Measurements from ENCODE around the gene CMAS. TPM values are rescaled to one million over a fixed set of nuclear protein-coding genes. Genes with fewer than 3 reads are reported as not detected.

The CMAS gene
- total RNA-seq (19.0 and 24.3 TPM in 2 replicates), polyA plus RNA-seq (22.3 and 25.6 TPM in 2 replicates), polyA minus RNA-seq (ENCODE audit: low replicate concordance) (0.26 and 5.6 TPM in 2 replicates)
- polyA plus RNA-seq (2012) = 28.0 and 29.8 TPM in 2 replicates

- no peaks in the 10 kb centered on the region for H3K36me3 ChIP-seq (ENCODE audit: control insufficient read depth, insufficient read depth, low read length)
- peaks cover 4% of the 10 kb centered on the region for H3K79me2 ChIP-seq (ENCODE audit: control insufficient read depth, insufficient read depth, low read length)
- H4K20me1 ChIP-seq (ENCODE audit: control insufficient read depth, extremely low read depth, insufficient read depth, low read length) = no peaks in the 10 kb centered on the region
- H3K27me3 ChIP-seq (ENCODE audit: control insufficient read depth, insufficient read depth, low read length) = no peaks in the 10 kb centered on the region
- H2AFZ ChIP-seq (ENCODE audit: low read length) = peak within 1 kb of the TSS; percentile 70
- H3K4me2 ChIP-seq (ENCODE audit: extremely low read depth, insufficient read depth, low read length) = peak within 1 kb of the TSS; percentile 91
- DNase-seq (ENCODE audit: low read depth in 2 of 2) = peak; percentile 59 to 68
- peak within 1 kb of the TSS; percentile 67 for H3K27ac ChIP-seq (ENCODE audit: insufficient read depth, low read length)
- H3K4me1 ChIP-seq (ENCODE audit: control insufficient read depth, extremely low read depth, insufficient read depth, low read length) = no peaks in the 10 kb centered on the region
- H3K9me3 ChIP-seq (ENCODE audit: control insufficient read depth, insufficient read depth, low read depth, low read length) = no peaks in the 10 kb centered on the region
- TF ChIP-seq EZH2 (IDR thresholded peaks at IDR 0.05; ENCODE audit: low read length, missing control alignments) (no peak), CTCF (conservative IDR thresholded peaks at IDR 0.05 in 1 of 2, IDR thresholded peaks at IDR 0.05 in 1 of 2; ENCODE audit: low read depth in 1 of 2, low read length in 2 of 2) (no peak)
- H3K9ac ChIP-seq (ENCODE audit: insufficient read depth, low read length) = peak within 1 kb of the TSS; percentile 71
- peak within 1 kb of the TSS; percentile 74 to 96 (median 90) for H3K4me3 ChIP-seq (replicated peaks in 1 of 4; ENCODE audit: control extremely low read depth in 1 of 4, insufficient read depth in 1 of 4, low read depth in 3 of 4, low read length in 4 of 4)
These were observed at the start of gene CMAS for GRCh38 chr12:22046090-22046967. CMAS (plus strand) TSS chr12:22046218; CDS start chr12:22046304, 86 bp downstream.

GRCh38 chr12:21998295-21998694 is 47.7 kb upstream of the CMAS start:
- no peaks in the 10 kb centered on the region for H3K36me3 ChIP-seq (ENCODE audit: control insufficient read depth, insufficient read depth, low read length)
- TF ChIP-seq CTCF (conservative IDR thresholded peaks at IDR 0.05 in 1 of 2, IDR thresholded peaks at IDR 0.05 in 1 of 2; ENCODE audit: low read depth in 1 of 2, low read length in 2 of 2) = no peak
- H3K9ac ChIP-seq (ENCODE audit: insufficient read depth, low read length) = no peak overlapping the region
- H2AFZ ChIP-seq (ENCODE audit: low read length) = no peak overlapping the region
- H3K79me2 ChIP-seq (ENCODE audit: control insufficient read depth, insufficient read depth, low read length) = no peaks in the 10 kb centered on the region
- H3K4me2 ChIP-seq (ENCODE audit: extremely low read depth, insufficient read depth, low read length) = no peak overlapping the region
- no peaks in the 10 kb centered on the region for H3K4me1 ChIP-seq (ENCODE audit: control insufficient read depth, extremely low read depth, insufficient read depth, low read length)
- no peaks in the 10 kb centered on the region for H4K20me1 ChIP-seq (ENCODE audit: control insufficient read depth, extremely low read depth, insufficient read depth, low read length)
- no peaks in the 10 kb centered on the region for H3K27me3 ChIP-seq (ENCODE audit: control insufficient read depth, insufficient read depth, low read length)
- H3K9me3 ChIP-seq (ENCODE audit: control insufficient read depth, insufficient read depth, low read depth, low read length) = no peaks in the 10 kb centered on the region
- DNase-seq (ENCODE audit: low read depth in 2 of 2) = no peak
- no peak overlapping the region for H3K27ac ChIP-seq (ENCODE audit: insufficient read depth, low read length)
- no peak overlapping the region for H3K4me3 ChIP-seq (replicated peaks in 1 of 4; ENCODE audit: control extremely low read depth in 1 of 4, insufficient read depth in 1 of 4, low read depth in 3 of 4, low read length in 4 of 4)

- H3K4me2 ChIP-seq (ENCODE audit: extremely low read depth, insufficient read depth, low read length) = no peak overlapping the region
- no peak for TF ChIP-seq CTCF (conservative IDR thresholded peaks at IDR 0.05 in 1 of 2, IDR thresholded peaks at IDR 0.05 in 1 of 2; ENCODE audit: low read depth in 1 of 2, low read length in 2 of 2)
- TF ChIP-seq EZH2 (IDR thresholded peaks at IDR 0.05; ENCODE audit: low read length, missing control alignments) = no peak
- no peaks in the 10 kb centered on the region for H4K20me1 ChIP-seq (ENCODE audit: control insufficient read depth, extremely low read depth, insufficient read depth, low read length)
- H3K4me1 ChIP-seq (ENCODE audit: control insufficient read depth, extremely low read depth, insufficient read depth, low read length) = no peaks in the 10 kb centered on the region
- no peak overlapping the region for H3K4me3 ChIP-seq (replicated peaks in 1 of 4; ENCODE audit: control extremely low read depth in 1 of 4, insufficient read depth in 1 of 4, low read depth in 3 of 4, low read length in 4 of 4)
- no peaks in the 10 kb centered on the region for H3K27me3 ChIP-seq (ENCODE audit: control insufficient read depth, insufficient read depth, low read length)
- no peaks in the 10 kb centered on the region for H3K9me3 ChIP-seq (ENCODE audit: control insufficient read depth, insufficient read depth, low read depth, low read length)
- DNase-seq (ENCODE audit: low read depth in 2 of 2) = no peak
- no peak overlapping the region for H3K27ac ChIP-seq (ENCODE audit: insufficient read depth, low read length)
- no peaks in the 10 kb centered on the region for H3K36me3 ChIP-seq (ENCODE audit: control insufficient read depth, insufficient read depth, low read length)
- no peak overlapping the region for H3K9ac ChIP-seq (ENCODE audit: insufficient read depth, low read length)
- no peak overlapping the region for H2AFZ ChIP-seq (ENCODE audit: low read length)
- H3K79me2 ChIP-seq (ENCODE audit: control insufficient read depth, insufficient read depth, low read length) = no peaks in the 10 kb centered on the region
These were observed 47.2 kb upstream of the CMAS start for GRCh38 chr12:21998782-21999181.
